CD14-positive monocyte (primary cell): Measurements from ENCODE around the gene HECW1. TPM values are rescaled to one million over a fixed set of nuclear protein-coding genes. Genes with fewer than 3 reads are reported as not detected.

ENCODE experiments used
- DNase-seq, 3 donors: peaks; one replicate each; pipeline ENCODE4 v3.0.0-alpha.2; 2011 to 2022
- H2AFZ ChIP-seq: 2 replicates; pipeline ENCODE4 v1.6.0; 2012; ENCODE audit warnings: mild to moderate bottlenecking, low read depth, low read length, inconsistent platforms; ENCODE audit not compliant: insufficient read depth, poor library complexity, severe bottlenecking
- H3K27ac ChIP-seq, 2 donors: 1 replicate in 1 of 2; 2 replicates in 1 of 2; pipeline ENCODE4 v1.5.1; 2012 to 2013; ENCODE audit warnings: low read length in 2 of 2, control low read depth in 1 of 2, inconsistent platforms in 1 of 2, low read depth in 1 of 2, mild to moderate bottlenecking in 1 of 2
- H3K27me3 ChIP-seq, 2 donors: one replicate each; pipeline versions ENCODE4 v1.6.0 to v1.6.1; 2011 to 2013; ENCODE audit warnings: low read length in 2 of 2; ENCODE audit not compliant: control insufficient read depth in 2 of 2, insufficient read depth in 2 of 2
- H3K36me3 ChIP-seq, 2 donors: replicated peaks in 1 of 2; 1 replicate in 1 of 2; 2 replicates in 1 of 2; pipeline versions ENCODE4 v1.5.1 to v1.6.1; 2012 to 2013; ENCODE audit warnings: low read length in 2 of 2, control low read depth in 1 of 2, inconsistent platforms in 1 of 2, mild to moderate bottlenecking in 1 of 2; ENCODE audit not compliant: insufficient read depth in 2 of 2, control insufficient read depth in 1 of 2
- H3K4me1 ChIP-seq, 2 donors: 1 replicate in 1 of 2; 2 replicates in 1 of 2; pipeline versions ENCODE4 v1.5.1 to v1.6.1; 2012 to 2013; ENCODE audit warnings: low read length in 2 of 2, control low read depth in 1 of 2, inconsistent platforms in 1 of 2, mild to moderate bottlenecking in 1 of 2, moderate library complexity in 1 of 2; ENCODE audit not compliant: insufficient read depth in 2 of 2, control insufficient read depth in 1 of 2
- H3K4me2 ChIP-seq: replicated peaks from 2 replicates; pipeline ENCODE3; 2012; ENCODE audit warnings: low read length, moderate library complexity, mild to moderate bottlenecking; ENCODE audit not compliant: poor library complexity, severe bottlenecking; ENCODE audit errors: extremely low read depth
- H3K4me3 ChIP-seq, 3 experiments: fragments of 200-600 bp in 1 of 3; sonication (generic) in 1 of 3; replicated peaks in 1 of 3; 1 replicate in 2 of 3; 2 replicates in 1 of 3; pipeline ENCODE4 v1.5.1; 2011 to 2013; ENCODE audit warnings: low read length in 3 of 3, mild to moderate bottlenecking in 3 of 3, control low read depth in 2 of 3, low read depth in 2 of 3, inconsistent platforms in 1 of 3, moderate library complexity in 1 of 3
- H3K79me2 ChIP-seq: 2 replicates; pipeline ENCODE4 v1.6.0; 2012; ENCODE audit warnings: mild to moderate bottlenecking, control low read depth, inconsistent platforms, low read length, moderate library complexity; ENCODE audit not compliant: insufficient read depth
- H3K9ac ChIP-seq: 2 replicates; pipeline ENCODE4 v1.6.0; 2017; ENCODE audit warnings: low read length, mild to moderate bottlenecking; ENCODE audit not compliant: insufficient read depth, poor library complexity, severe bottlenecking
- H3K9me3 ChIP-seq, 2 donors: replicated peaks in 1 of 2; 1 replicate in 1 of 2; 2 replicates in 1 of 2; pipeline versions ENCODE4 v1.5.1 to v1.6.1; 2012 to 2013; ENCODE audit warnings: low read length in 2 of 2, control low read depth in 1 of 2; ENCODE audit not compliant: control insufficient read depth in 1 of 2, insufficient read depth in 1 of 2
- H4K20me1 ChIP-seq: 2 replicates; pipeline ENCODE4 v1.6.0; 2012; ENCODE audit warnings: mild to moderate bottlenecking, low read length, control low read depth, moderate library complexity; ENCODE audit not compliant: insufficient read depth
- H3K27ac Mint-ChIP-seq, 7 donors: one replicate each; pipeline ENCODE4 v1.8.0; 2020; ENCODE audit warnings: mild to moderate bottlenecking in 7 of 7, mixed read lengths in 7 of 7, moderate library complexity in 6 of 7, inconsistent platforms in 2 of 7
- H3K27me3 Mint-ChIP-seq, 3 donors: one replicate each; pipeline ENCODE4 v1.8.0; 2021 to 2022; ENCODE audit warnings: low read depth in 3 of 3, mild to moderate bottlenecking in 3 of 3, mixed read lengths in 3 of 3, moderate library complexity in 3 of 3, inconsistent platforms in 1 of 3
- H3K36me3 Mint-ChIP-seq, 2 donors: one replicate each; pipeline ENCODE4 v1.8.0; 2020; ENCODE audit warnings: mixed read lengths in 2 of 2, inconsistent platforms in 1 of 2, mild to moderate bottlenecking in 1 of 2
- H3K4me1 Mint-ChIP-seq: one replicate; pipeline ENCODE4 v1.8.0; 2020; ENCODE audit warnings: mild to moderate bottlenecking, mixed read lengths
- H3K4me3 Mint-ChIP-seq, 2 donors: one replicate each; pipeline ENCODE4 v1.8.0; 2020; ENCODE audit warnings: mild to moderate bottlenecking in 2 of 2, mixed read lengths in 2 of 2, moderate library complexity in 1 of 2
- H3K9me3 Mint-ChIP-seq, 7 donors: one replicate each; pipeline ENCODE4 v1.8.0; 2020 to 2022; ENCODE audit warnings: mixed read lengths in 7 of 7, mild to moderate bottlenecking in 6 of 7, moderate library complexity in 6 of 7, inconsistent platforms in 2 of 7
- WGBS: methylation state at CpG from one replicate; pipeline ENCODE4 v1.1.5; 2013; ENCODE audit warnings: missing lambda C conversion rate; ENCODE audit not compliant: insufficient coverage; 5-methylcytosine and 5-hydroxymethylcytosine counted together
- intact Hi-C, 2 donors: fragments of 100-400 bp; cut with micrococcal nuclease; formaldehyde crosslinking; loops; one replicate each; pipeline versions ENCODE4 v1.15.0 to v1.15.1; 2023
- polyA plus RNA-seq, 3 donors: library from polyadenylated mRNA; depleted of rRNA in 1 of 3; unstranded in 2 of 3; stranded (reverse) in 1 of 3; fragments of 300-500 nt in 2 of 3; fragments of >200 nt in 1 of 3; fragmentation: Illumina TruSeq in 2 of 3; gene quantifications; 1 replicate in 2 of 3; 2 replicates in 1 of 3; pipeline ENCODE4 v1.2.3, GENCODE V29; 2012 to 2021
- TF ChIP-seq, protein P1 (sequence below): fragments of 200-600 bp; IDR thresholded peaks from one replicate; pipeline ENCODE4 v1.8.0; 2022; ENCODE audit warnings: antibody characterized with exemption, mild to moderate bottlenecking

Gene HECW1
- polyA plus RNA-seq, 3 donors, result not detected

DNA sequence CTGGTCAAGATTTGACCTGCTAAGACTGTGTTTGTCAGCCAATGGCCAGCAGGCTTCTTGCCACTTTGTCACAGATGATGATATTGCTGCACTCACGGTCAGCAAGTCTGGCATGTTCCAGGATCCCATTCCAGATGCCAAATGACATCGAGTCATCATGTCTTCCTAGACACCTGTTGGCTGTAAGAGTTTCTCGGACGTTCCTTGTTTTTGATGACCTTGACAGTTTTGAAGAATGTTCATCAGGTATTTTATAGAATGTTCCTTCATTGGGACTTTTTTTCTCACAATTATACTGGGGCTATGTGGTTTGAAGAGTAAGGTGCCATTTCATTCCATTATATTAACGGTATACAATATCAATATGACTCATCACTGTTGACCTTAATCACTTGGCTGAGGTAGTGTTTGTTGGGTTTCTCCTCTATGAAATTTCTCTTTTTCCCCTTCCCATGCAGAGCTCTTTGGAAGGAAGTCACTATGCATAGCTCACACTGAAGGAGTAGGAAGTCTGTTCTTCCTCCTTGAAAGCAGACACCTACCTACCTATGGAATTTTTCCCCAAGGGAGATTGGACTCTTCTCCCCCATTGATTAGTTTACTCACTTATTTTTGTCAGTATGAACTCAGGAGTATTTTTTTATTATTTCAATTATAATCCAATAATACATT, 31.6 kb downstream of the HECW1 start:
- H4K20me1 ChIP-seq, result no peaks in the 10 kb centered on the region
- no peaks in the 10 kb centered on the region for H3K36me3 ChIP-seq
- Mint-ChIP-seq H3K9me3 (peaks cover 0 to 9% (median 3%) of the 10 kb centered on the region in 7 donors), H3K4me3 (no peak overlapping the region), H3K36me3 (no peaks in the 10 kb centered on the region), H3K4me1 (no peaks in the 10 kb centered on the region), H3K27ac (no peak overlapping the region), H3K27me3 (peaks cover 2 to 11% (median 5%) of the 10 kb centered on the region in 3 donors)
- DNase-seq, result no peak
- H3K4me2 ChIP-seq, result no peak overlapping the region
- intact Hi-C loops, result no loop called here
- no peaks in the 10 kb centered on the region for H3K9me3 ChIP-seq
- no peak overlapping the region for H2AFZ ChIP-seq
- no peak overlapping the region for H3K27ac ChIP-seq
- no peak overlapping the region for H3K9ac ChIP-seq
- TF ChIP-seq, protein P1, sequence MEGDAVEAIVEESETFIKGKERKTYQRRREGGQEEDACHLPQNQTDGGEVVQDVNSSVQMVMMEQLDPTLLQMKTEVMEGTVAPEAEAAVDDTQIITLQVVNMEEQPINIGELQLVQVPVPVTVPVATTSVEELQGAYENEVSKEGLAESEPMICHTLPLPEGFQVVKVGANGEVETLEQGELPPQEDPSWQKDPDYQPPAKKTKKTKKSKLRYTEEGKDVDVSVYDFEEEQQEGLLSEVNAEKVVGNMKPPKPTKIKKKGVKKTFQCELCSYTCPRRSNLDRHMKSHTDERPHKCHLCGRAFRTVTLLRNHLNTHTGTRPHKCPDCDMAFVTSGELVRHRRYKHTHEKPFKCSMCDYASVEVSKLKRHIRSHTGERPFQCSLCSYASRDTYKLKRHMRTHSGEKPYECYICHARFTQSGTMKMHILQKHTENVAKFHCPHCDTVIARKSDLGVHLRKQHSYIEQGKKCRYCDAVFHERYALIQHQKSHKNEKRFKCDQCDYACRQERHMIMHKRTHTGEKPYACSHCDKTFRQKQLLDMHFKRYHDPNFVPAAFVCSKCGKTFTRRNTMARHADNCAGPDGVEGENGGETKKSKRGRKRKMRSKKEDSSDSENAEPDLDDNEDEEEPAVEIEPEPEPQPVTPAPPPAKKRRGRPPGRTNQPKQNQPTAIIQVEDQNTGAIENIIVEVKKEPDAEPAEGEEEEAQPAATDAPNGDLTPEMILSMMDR, result no peak
- WGBS, result 100% methylated on average over 2 of the region's 5 CpGs
- no peak overlapping the region for H3K4me3 ChIP-seq
- no peaks in the 10 kb centered on the region for H3K27me3 ChIP-seq
- no peaks in the 10 kb centered on the region for H3K4me1 ChIP-seq
- H3K79me2 ChIP-seq, result no peaks in the 10 kb centered on the region

DNA sequence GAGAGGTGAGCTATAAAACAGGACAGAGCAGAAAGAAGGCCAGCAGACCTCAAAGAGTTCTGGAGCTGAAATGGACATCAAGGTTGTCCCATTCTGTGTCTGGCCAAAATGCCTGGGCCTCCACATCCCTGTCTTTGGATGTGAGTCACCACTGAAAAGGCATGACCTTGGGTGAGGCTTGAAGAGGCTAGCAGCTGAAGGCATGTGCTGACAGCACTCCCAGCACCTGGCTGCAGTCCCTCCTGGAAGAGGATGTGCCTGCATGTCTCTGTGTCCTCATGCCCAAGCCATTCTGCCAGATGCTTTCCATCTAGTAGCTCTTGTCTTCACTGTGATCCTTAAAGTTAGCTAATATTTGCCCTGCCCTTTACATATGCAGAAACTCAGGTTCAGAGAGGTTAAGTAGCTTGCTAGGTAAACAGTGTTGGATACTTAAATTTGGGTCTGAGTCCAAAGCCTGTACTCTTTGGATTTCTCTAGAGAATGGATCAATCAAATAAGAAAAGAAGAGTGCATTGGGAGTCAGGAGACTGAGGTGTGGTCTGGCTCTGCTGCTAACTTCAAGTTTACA, 35.8 kb downstream of the HECW1 start:
- DNase-seq, result no peak
- no peak overlapping the region for H3K27ac Mint-ChIP-seq
- TF ChIP-seq, protein P1, result no peak
- H3K4me3 Mint-ChIP-seq, result no peak overlapping the region
- H3K4me2 ChIP-seq, result no peak overlapping the region
- no peak overlapping the region for H3K27ac ChIP-seq
- H2AFZ ChIP-seq, result no peak overlapping the region
- no peaks in the 10 kb centered on the region for H3K36me3 ChIP-seq
- no peak overlapping the region for H3K9ac ChIP-seq
- H4K20me1 ChIP-seq, result no peaks in the 10 kb centered on the region
- peaks cover 5 to 6% (median 5%) of the 10 kb centered on the region in 3 donors for H3K27me3 Mint-ChIP-seq
- H3K36me3 Mint-ChIP-seq, result no peaks in the 10 kb centered on the region
- H3K4me1 ChIP-seq, result no peaks in the 10 kb centered on the region
- H3K79me2 ChIP-seq, result no peaks in the 10 kb centered on the region
- peaks cover 0 to 6% (median 2%) of the 10 kb centered on the region in 7 donors for H3K9me3 Mint-ChIP-seq
- no peak overlapping the region for H3K4me3 ChIP-seq
- H3K27me3 ChIP-seq, result no peaks in the 10 kb centered on the region
- no peaks in the 10 kb centered on the region for H3K9me3 ChIP-seq
- H3K4me1 Mint-ChIP-seq, result no peaks in the 10 kb centered on the region
- intact Hi-C loops, result no loop called here
